ENCODE measurements around the gene COX7C.

The COX7C gene

DNA sequence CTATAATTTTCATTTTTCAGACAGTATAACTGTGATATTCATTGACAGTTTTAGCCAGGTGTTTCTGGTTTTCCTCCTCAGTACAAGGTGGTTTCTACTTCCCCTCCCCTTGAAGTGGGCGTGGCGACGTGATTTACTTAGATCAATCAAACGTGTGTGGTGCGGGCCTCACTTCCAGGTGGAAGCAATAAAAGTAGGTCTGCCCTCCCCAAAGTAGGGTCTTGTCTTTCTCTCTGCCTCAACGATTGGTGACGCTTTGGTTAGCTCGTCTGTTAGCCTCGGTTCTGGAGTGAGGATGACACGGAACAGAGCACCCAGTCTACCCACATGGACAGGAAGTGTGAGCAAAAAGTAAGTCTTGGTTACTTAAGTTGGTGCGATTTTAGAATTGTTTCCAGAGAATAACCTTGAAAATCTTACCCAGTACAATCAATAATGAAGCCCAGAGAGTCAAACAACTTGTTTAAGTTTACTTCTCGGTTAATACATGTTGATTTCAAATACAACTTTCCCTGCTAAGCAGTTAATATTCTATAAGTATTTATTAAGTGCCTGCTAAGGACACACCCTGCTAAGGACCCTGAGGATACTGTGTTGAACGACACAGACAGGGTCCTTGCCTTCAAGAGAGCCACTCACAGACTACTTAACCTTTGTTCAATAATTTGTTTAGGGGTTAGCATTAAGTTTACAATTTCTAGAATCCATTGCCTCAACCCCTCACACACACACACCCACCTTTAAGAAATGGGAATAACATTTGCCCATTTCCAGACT is 48.4 kb downstream of the COX7C start:
- DNase-seq (ENCODE audit: low read depth): no peak

DNA sequence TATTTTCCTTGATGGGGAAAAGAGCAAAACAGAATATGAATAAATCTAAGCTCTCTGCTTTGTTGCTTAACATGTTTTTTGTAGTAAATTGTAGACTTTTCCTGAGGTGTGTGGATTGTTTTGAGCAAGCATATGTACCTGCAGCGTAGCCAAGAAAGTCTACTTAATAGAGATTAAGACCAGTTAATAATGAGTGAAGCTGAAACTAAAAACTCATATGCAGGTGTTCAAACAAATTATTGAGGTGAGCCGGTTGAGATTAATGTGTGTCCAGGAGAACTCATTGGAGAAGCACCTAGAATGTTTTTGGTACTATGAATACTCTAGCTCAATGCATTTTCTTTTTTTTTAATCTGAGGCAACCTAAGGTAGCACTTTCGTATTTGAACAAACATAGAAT is 49.2 kb downstream of the COX7C start:
- DNase-seq (ENCODE audit: low read depth): no peak
